Smooth muscle cell (in vitro differentiated cells): ENCODE data around the gene ALDH3A1. TPM values are rescaled to one million over a fixed set of nuclear protein-coding genes. Genes with fewer than 3 reads are reported as not detected.

Experiments used
- DNase-seq: peaks from one replicate; lab custom pipeline; 2025; ENCODE audit not compliant: unreplicated experiment; lab: John Stamatoyannopoulos, UW
- H2AFZ ChIP-seq: fragments of 200-600 bp; sonication (generic); 2 replicates; pipeline ENCODE4 v1.6.0; 2016; ENCODE audit warnings: antibody characterized with exemption, low read depth, mild to moderate bottlenecking
- H3F3A ChIP-seq: fragments of 200-600 bp; sonication (generic); 2 replicates; pipeline ENCODE4 v1.6.0; 2017; ENCODE audit warnings: antibody characterized with exemption, low read depth
- H3K27ac ChIP-seq: fragments of 200-600 bp; sonication (generic); 2 replicates; pipeline ENCODE4 v1.5.1; 2016; ENCODE audit warnings: low read depth, mild to moderate bottlenecking
- H3K27me3 ChIP-seq: fragments of 200-600 bp; sonication (generic); 2 replicates; pipeline ENCODE4 v1.6.1; 2016; ENCODE audit warnings: low read depth, mild to moderate bottlenecking
- H3K36me3 ChIP-seq: fragments of 200-600 bp; sonication (generic); 2 replicates; pipeline ENCODE4 v1.5.1; 2016; ENCODE audit warnings: low read depth
- H3K4me1 ChIP-seq: fragments of 200-600 bp; sonication (generic); 2 replicates; pipeline ENCODE4 v1.5.1; 2016; ENCODE audit warnings: low read depth
- H3K4me2 ChIP-seq: fragments of 200-600 bp; sonication (generic); 2 replicates; pipeline ENCODE4 v1.6.0; 2016; ENCODE audit warnings: mild to moderate bottlenecking
- H3K4me3 ChIP-seq: fragments of 200-600 bp; sonication (generic); 2 replicates; pipeline ENCODE4 v1.5.1; 2016; ENCODE audit warnings: mild to moderate bottlenecking
- H3K79me2 ChIP-seq: fragments of 200-600 bp; sonication (generic); 2 replicates; pipeline ENCODE4 v1.6.0; 2016; ENCODE audit warnings: low read depth, mild to moderate bottlenecking
- H3K9ac ChIP-seq: fragments of 200-600 bp; sonication (generic); 2 replicates; pipeline ENCODE4 v1.6.0; 2016; ENCODE audit warnings: low read depth
- H3K9me3 ChIP-seq: fragments of 200-600 bp; sonication (generic); replicated peaks from 2 replicates; pipeline ENCODE4 v1.5.1; 2016; ENCODE audit warnings: low read depth
- H4K20me1 ChIP-seq: fragments of 200-600 bp; sonication (generic); 2 replicates; pipeline ENCODE4 v1.6.0; 2016; ENCODE audit warnings: low read depth
- CTCF ChIP-seq: fragments of 200-600 bp; sonication (generic); IDR thresholded peaks from 2 replicates; pipeline ENCODE4 v1.5.1; 2017; ENCODE audit warnings: borderline replicate concordance, mild to moderate bottlenecking, antibody characterized with exemption; ENCODE audit not compliant: insufficient read depth, poor library complexity, severe bottlenecking
- WGBS: methylation state at CpG from one replicate; pipeline ENCODE4 v1.1.7; 2016; ENCODE audit warnings: low lambda C conversion rate; 5-methylcytosine and 5-hydroxymethylcytosine counted together
- polyA plus RNA-seq: library from polyadenylated mRNA; unstranded; fragments of >200 nt; fragmentation: Nextera tagmentation; extraction: Ambion mirVana; gene quantifications from 2 replicates; pipeline ENCODE4 v1.2.1, GENCODE V29; 2016
- total RNA-seq: library from RNA; depleted of rRNA; stranded (reverse); fragments of >200 nt; gene quantifications from 2 replicates; pipeline ENCODE4 v1.2.3, GENCODE V29; 2014

Gene ALDH3A1
- total RNA-seq (0.18 TPM in 1 of 2 replicates, not detected in the other), polyA plus RNA-seq (not detected in 2 replicates)

GRCh38 chr17:19747829-19748806 lies at the start of gene ALDH3A1:
Gene ALDH3A1, minus strand, starts transcription at chr17:19748298. Its CDS starts 3,169 bp downstream, at chr17:19745129.
- Histone ChIP-seq H2AFZ (no peak within 1 kb of the TSS), H3K79me2 (no peaks in the 10 kb centered on the region), H3K27me3 (peaks cover 7% of the 10 kb centered on the region), H3K36me3 (no peaks in the 10 kb centered on the region), H3K4me3 (no peak within 1 kb of the TSS), H3K27ac (no peak within 1 kb of the TSS), H3K4me2 (no peak within 1 kb of the TSS), H3K9me3 (no peaks in the 10 kb centered on the region), H3F3A (no peaks in the 10 kb centered on the region), H4K20me1 (no peaks in the 10 kb centered on the region), H3K4me1 (peaks cover 6% of the 10 kb centered on the region), H3K9ac (no peak within 1 kb of the TSS)
- no peak for TF ChIP-seq CTCF
- WGBS, result 84% methylated on average over 25 of the region's 25 CpGs
- DNase-seq, result no peak

- no peak overlapping the region for H3K27ac ChIP-seq
- H3K36me3 ChIP-seq, result peaks cover 34% of the 10 kb centered on the region
- no peaks in the 10 kb centered on the region for H4K20me1 ChIP-seq
- H3K27me3 ChIP-seq, result no peaks in the 10 kb centered on the region
- no peak for DNase-seq
- no peak for TF ChIP-seq CTCF
- H2AFZ ChIP-seq, result no peak overlapping the region
- no peak overlapping the region for H3K9ac ChIP-seq
- 98% methylated on average over 4 of the region's 4 CpGs for WGBS
- no peaks in the 10 kb centered on the region for H3F3A ChIP-seq
- no peaks in the 10 kb centered on the region for H3K79me2 ChIP-seq
- no peak overlapping the region for H3K4me2 ChIP-seq
- H3K4me3 ChIP-seq, result no peak overlapping the region
- no peaks in the 10 kb centered on the region for H3K4me1 ChIP-seq
- peaks cover 7% of the 10 kb centered on the region for H3K9me3 ChIP-seq
These were observed 48.4 kb upstream of the ALDH3A1 start for GRCh38 chr17:19796457-19796856.

- Histone ChIP-seq H3K27me3 (no peaks in the 10 kb centered on the region), H3K9ac (no peak overlapping the region), H3F3A (no peaks in the 10 kb centered on the region), H3K4me1 (no peaks in the 10 kb centered on the region), H2AFZ (no peak overlapping the region), H3K36me3 (peaks cover 26% of the 10 kb centered on the region), H4K20me1 (no peaks in the 10 kb centered on the region), H3K4me2 (no peak overlapping the region), H3K79me2 (no peaks in the 10 kb centered on the region), H3K4me3 (no peak overlapping the region), H3K27ac (no peak overlapping the region), H3K9me3 (peaks cover 7% of the 10 kb centered on the region)
- 89% methylated on average over 3 of the region's 3 CpGs for WGBS
- no peak for TF ChIP-seq CTCF
- DNase-seq, result no peak
These were observed 43.9 kb upstream of the ALDH3A1 start for GRCh38 chr17:19791918-19792550.
